LNCaP clone FGC (cell line): ENCODE measurements around the gene GADD45B.
"Not testable (repeated sequence)": the region's sequence is repeated elsewhere in the genome, so short reads cannot be mapped to it uniquely, and the experiment has no call there.

Experiments
- DNase-seq: peaks from one replicate; pipeline ENCODE4 v3.0.0-alpha.2; 2011; ENCODE audit warnings: low read depth
- H3K4me3 ChIP-seq: 2 replicates; pipeline ENCODE4 v1.5.1; 2011; ENCODE audit warnings: mild to moderate bottlenecking, low read depth, low read length, control low read depth
- TF ChIP-seq, protein P1 (sequence below): IDR thresholded peaks from 2 replicates; pipeline ENCODE4 v1.5.1; 2012; ENCODE audit warnings: mild to moderate bottlenecking; ENCODE audit not compliant: control insufficient read depth, insufficient read depth; ENCODE audit errors: extremely low read depth

GADD45B gene

DNA sequence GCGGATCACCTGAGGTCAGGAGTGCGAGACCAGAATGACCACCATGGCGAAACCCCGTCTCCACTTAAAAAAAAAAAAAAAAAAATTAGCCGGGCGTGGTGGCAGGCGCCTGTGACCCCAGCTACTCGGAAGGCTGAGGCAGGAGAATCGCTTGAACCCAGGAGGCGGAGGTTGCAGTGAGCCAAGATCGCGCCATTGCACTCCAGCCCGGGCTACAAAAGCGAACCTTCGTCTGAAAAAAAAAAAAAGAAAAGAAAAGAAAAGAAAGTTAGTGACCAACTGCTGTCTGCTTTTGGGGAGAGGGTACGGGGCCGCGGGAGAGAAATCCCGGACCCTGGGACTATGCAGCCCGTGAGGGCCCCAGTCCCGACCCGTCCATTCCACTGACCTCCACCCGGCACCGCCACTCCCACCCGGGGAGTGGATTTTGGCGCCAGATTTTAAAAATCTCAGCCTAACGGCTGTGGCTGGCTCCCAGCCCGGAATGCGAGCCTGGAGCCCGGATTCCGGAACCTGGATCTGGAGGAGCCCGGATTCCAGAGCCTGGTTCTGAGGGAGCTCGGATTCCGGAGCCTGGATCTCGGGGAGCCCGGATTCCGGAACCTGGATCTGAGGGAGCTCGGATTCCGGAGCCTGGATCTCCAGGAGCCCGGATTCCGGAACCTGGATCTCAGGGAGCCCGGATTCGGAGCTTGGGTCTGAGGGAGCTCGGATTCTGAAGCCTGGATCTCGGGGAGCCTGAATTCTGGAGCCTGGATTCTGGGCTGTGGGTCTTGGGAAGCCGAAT, 13.1 kb upstream of the GADD45B start:
- TF ChIP-seq, protein P1, sequence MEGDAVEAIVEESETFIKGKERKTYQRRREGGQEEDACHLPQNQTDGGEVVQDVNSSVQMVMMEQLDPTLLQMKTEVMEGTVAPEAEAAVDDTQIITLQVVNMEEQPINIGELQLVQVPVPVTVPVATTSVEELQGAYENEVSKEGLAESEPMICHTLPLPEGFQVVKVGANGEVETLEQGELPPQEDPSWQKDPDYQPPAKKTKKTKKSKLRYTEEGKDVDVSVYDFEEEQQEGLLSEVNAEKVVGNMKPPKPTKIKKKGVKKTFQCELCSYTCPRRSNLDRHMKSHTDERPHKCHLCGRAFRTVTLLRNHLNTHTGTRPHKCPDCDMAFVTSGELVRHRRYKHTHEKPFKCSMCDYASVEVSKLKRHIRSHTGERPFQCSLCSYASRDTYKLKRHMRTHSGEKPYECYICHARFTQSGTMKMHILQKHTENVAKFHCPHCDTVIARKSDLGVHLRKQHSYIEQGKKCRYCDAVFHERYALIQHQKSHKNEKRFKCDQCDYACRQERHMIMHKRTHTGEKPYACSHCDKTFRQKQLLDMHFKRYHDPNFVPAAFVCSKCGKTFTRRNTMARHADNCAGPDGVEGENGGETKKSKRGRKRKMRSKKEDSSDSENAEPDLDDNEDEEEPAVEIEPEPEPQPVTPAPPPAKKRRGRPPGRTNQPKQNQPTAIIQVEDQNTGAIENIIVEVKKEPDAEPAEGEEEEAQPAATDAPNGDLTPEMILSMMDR = no peak
- H3K4me3 ChIP-seq = no peak overlapping the region
- DNase-seq = peak; percentile 89

DNA sequence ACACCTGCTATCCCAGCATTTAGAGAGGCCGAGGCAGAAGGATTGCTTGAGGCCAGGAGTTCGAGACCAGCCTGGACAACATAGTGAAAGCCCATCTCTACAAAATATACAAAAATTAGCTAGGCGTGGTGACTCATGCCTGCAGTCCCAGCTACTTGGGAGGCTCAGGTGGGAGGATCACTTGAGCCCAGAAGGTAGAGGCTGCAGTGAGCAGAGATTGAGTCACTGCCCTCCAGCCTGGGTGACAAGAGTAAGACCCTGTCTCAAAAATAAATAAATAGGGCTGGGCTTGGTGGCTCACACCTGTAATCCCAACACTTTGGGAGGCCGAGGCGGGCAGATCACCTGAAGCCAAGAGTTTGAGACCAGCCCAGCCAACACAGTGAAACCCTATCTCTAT, 12.2 kb upstream of the GADD45B start:
- not testable (repeated sequence) for DNase-seq

DNA sequence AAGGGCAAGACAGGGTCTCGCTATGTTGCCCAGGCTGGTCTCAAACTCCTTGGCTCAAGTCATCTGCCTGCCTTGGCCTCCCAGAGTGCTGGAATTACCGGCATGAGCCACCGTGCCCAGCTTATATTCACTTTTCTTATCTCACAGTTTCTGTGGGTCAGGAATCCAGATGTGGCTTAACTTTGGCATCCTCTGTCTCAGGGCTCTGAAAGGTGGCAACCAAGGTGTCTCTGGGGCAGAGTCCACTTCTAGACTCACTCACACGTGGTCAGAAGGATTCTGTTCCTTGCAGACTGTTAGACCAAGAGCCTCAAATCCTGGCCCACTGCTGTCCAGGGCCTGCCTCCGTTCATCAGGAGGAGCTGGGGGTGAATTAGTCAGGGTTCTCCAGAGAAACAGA, 11.5 kb upstream of the GADD45B start:
- H3K4me3 ChIP-seq = no peak overlapping the region
- TF ChIP-seq, protein P1 = no peak
- DNase-seq = no peak

More for the DNA sequence above, 12.2 kb upstream of the GADD45B start:
- H3K4me3 ChIP-seq = not testable (repeated sequence)

DNA sequence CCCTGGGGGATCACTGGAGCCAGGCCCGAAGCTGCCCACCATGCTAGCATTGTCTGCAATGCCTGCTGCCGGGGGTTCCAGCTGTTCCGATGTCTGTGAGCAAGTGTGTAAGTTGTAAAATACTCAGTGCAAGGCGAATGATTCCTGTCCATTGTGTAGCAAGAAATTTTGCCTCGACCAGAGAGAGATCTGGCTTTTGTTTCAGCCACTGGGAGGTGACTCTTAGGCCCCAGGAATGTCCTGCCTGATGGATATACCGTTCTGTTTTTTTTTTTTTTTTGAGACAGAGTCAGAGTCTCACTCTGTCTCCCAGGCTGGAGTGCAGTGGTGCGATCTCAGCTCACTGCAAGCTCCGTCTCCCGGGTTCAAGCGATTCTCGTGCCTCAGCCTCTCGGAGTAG, 7.3 kb upstream of the GADD45B start:
- DNase-seq = no peak
- TF ChIP-seq, protein P1 = no peak
- no peak overlapping the region for H3K4me3 ChIP-seq

- TF ChIP-seq, protein P1 = no peak
Observed at GRCh38 chr19:2469102-2469914, 6.6 kb upstream of the GADD45B start.

GRCh38 chr19:2469915-2470200, 6.1 kb upstream of the GADD45B start:
- H3K4me3 ChIP-seq, DNase-seq: not testable (repeated sequence)

More at GRCh38 chr19:2469102-2469914, 6.6 kb upstream of the GADD45B start:
- H3K4me3 ChIP-seq = no peak overlapping the region
- no peak for DNase-seq

GRCh38 chr19:2474232-2475017, 1.5 kb upstream of the GADD45B start:
- TF ChIP-seq, protein P1 = peak; percentile 98
- no peak for DNase-seq
- peak overlapping the region; percentile 26; the same call in 1 of the 2 replicates for H3K4me3 ChIP-seq
